Stimulated activated CD4-positive, alpha-beta T cell treated with anti-CD3 and anti-CD28 coated beads, Interleukin-12 subunit alpha, Interleukin-12 subunit beta, amount 100 ng/mL, for 24 hours (primary cell): ENCODE data around the gene KDM2A.
A peak's percentile ranks its signal among the peaks of the same experiment; 100 is the strongest.
"Not testable (repeated sequence)": the region's sequence is repeated elsewhere in the genome, so short reads cannot be mapped to it uniquely, and the experiment has no call there.

Source experiments
- DNase-seq, 2 experiments: peaks; one replicate each; pipeline ENCODE4 v3.0.0-alpha.2; 2020; ENCODE audit warnings: low read depth in 2 of 2

The KDM2A gene

GRCh38 chr11:67117672-67118180 lies 1.3 kb upstream of the KDM2A start:
- DNase-seq: peak in 1 of 2 experiments; percentile 31

- peak in 1 of 2 experiments; percentile 33 for DNase-seq
Observed at GRCh38 chr11:67118181-67118766, 789 bp upstream of the KDM2A start.

- DNase-seq: no peak
Observed at GRCh38 chr11:67119585-67120391, 725 bp downstream of the KDM2A start.

GRCh38 chr11:67120456-67120855 lies 1.4 kb downstream of the KDM2A start:
- no peak for DNase-seq

GRCh38 chr11:67120881-67121710 lies 2.0 kb downstream of the KDM2A start:
- no peak for DNase-seq

GRCh38 chr11:67123801-67124200 lies 4.7 kb downstream of the KDM2A start:
- not testable (repeated sequence) for DNase-seq

- DNase-seq: not testable (repeated sequence)
Observed at GRCh38 chr11:67126243-67126642, 7.2 kb downstream of the KDM2A start.

GRCh38 chr11:67126986-67127385 lies 7.9 kb downstream of the KDM2A start:
- DNase-seq: no peak

- DNase-seq: not testable (repeated sequence)
Observed at GRCh38 chr11:67130861-67131260, 11.8 kb downstream of the KDM2A start.

- DNase-seq: no peak
Observed at GRCh38 chr11:67136156-67136555, 17.1 kb downstream of the KDM2A start.

GRCh38 chr11:67138922-67139321 lies 19.9 kb downstream of the KDM2A start:
- no peak for DNase-seq

- no peak for DNase-seq
Observed at GRCh38 chr11:67146516-67147226, 27.6 kb downstream of the KDM2A start.

- DNase-seq: no peak
Observed at GRCh38 chr11:67153971-67154370, 34.9 kb downstream of the KDM2A start.

- no peak for DNase-seq
Observed at GRCh38 chr11:67154726-67155125, 35.7 kb downstream of the KDM2A start.

GRCh38 chr11:67157691-67158090 lies 38.6 kb downstream of the KDM2A start:
- no peak for DNase-seq

- no peak for DNase-seq
Observed at GRCh38 chr11:67158221-67158620, 39.2 kb downstream of the KDM2A start.

GRCh38 chr11:67160045-67160444 lies 41.0 kb downstream of the KDM2A start:
- no peak for DNase-seq

GRCh38 chr11:67160872-67161783 lies 42.1 kb downstream of the KDM2A start:
- no peak for DNase-seq

- DNase-seq: no peak
Observed at GRCh38 chr11:67163006-67163405, 43.9 kb downstream of the KDM2A start.

- DNase-seq: no peak
Observed at GRCh38 chr11:67165623-67166022, 46.6 kb downstream of the KDM2A start.

- no peak for DNase-seq
Observed at GRCh38 chr11:67167091-67167490, 48.0 kb downstream of the KDM2A start.
